CD4-positive, alpha-beta T cell treated with Interleukin-17A for 1 hour (primary cell): ENCODE results near the gene RNU7-1.
A peak's percentile ranks its signal among the peaks of the same experiment; 100 is the strongest.

Experiments used
- DNase-seq: peaks from one replicate; pipeline ENCODE4 v3.0.0-alpha.2; 2020

Gene RNU7-1

DNA sequence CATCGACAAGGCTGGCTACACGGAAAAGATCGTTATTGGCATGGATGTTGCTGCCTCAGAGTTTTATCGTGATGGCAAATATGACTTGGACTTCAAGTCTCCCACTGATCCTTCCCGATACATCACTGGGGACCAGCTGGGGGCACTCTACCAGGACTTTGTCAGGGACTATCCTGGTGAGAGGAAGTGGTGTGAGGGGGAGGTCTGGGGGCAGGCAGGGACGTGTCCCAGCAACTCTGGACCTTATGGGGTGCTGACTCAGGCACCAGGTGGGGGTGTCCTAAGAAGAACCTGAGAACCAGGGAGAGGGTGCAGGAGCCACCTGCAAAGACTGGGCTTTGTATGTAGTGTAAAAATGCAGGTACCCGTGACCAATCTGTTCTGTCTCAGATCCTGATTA, 24.0 kb upstream of the RNU7-1 start:
- no peak for DNase-seq

DNA sequence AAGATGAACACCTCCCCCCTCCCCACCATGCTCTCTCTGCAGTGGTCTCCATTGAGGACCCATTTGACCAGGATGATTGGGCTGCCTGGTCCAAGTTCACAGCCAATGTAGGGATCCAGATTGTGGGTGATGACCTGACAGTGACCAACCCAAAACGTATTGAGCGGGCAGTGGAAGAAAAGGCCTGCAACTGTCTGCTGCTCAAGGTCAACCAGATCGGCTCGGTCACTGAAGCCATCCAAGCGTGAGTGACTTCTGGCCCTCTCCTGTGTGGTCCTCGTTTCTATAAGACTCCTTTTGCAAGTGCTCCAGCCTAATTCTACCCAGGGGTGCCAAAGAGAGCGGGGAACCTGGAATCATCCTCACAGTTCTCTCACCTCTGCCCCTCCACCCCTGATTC, 22.1 kb upstream of the RNU7-1 start:
- no peak for DNase-seq

GRCh38 chr12:6921996-6922946, 21.3 kb upstream of the RNU7-1 start:
- DNase-seq: no peak

DNA sequence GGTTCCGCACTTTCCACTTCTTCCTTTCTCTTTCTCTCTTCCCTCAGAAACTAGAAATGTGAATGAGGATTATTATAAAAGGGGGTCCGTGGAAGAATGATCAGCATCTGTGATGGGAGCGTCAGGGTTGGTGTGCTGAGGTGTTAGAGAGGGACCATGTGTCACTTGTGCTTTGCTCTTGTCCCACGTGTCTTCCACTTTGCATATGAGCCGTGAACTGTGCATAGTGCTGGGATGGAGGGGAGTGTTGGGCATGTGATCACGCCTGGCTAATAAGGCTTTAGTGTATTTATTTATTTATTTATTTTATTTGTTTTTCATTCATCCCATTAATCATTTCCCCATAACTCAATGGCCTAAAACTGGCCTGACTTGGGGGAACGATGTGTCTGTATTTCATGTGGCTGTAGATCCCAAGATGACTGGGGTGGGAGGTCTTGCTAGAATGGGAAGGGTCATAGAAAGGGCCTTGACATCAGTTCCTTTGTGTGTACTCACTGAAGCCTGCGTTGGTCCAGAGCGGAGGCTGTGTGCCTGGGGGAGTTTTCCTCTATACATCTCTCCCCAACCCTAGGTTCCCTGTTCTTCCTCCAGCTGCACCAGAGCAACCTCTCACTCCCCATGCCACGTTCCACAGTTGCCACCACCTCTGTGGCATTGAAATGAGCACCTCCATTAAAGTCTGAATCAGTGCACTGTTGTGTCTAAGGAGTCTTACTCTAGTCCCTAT, 20.4 kb upstream of the RNU7-1 start:
- no peak for DNase-seq

- no peak for DNase-seq
Measured at GRCh38 chr12:6923851-6924250, 19.8 kb upstream of the RNU7-1 start.

- no peak for DNase-seq
Measured at GRCh38 chr12:6925239-6925539, 18.4 kb upstream of the RNU7-1 start.

DNA sequence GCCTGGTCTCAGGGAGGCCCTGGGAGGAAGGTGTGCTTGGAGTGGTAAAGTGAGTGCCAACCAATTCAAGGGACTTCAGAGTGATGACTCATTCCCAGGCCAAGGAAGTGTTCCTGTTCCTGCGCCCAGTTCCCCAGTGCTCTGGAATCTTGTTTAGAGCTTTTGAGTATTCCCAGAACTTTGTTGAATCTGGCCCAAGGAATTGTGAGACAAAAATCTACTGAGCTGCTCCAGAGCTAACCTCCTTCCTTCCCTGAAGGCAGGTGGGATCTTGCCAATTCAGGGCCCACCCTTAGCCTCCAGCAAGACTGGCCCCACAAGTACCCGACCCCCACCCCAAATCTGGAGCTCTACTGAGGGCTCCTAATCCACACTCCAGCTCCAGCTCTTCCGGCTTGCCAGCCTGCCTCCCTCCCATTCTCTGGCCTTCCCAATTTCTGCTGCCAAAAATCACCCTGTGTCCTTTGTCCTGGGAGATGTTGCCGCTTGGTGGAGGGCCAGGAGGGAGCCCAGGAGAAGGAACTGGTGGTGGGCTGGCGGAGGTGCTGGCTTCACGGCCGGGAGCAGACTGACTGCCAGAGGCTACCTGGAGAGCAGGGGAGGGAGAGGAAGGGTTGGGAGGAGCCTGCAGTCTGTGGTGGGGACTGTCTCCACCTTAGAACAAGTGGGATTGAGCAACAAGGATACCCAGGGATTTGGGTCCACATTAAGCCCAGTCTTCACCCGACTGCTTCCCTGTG, 17.9 kb upstream of the RNU7-1 start:
- no peak for DNase-seq

GRCh38 chr12:6927379-6928021, 16.1 kb upstream of the RNU7-1 start, which contains the start of gene ATN1:
ATN1 (plus strand) TSS chr12:6927959; CDS start chr12:6934002, 6,043 bp downstream.
- DNase-seq: peak; percentile 55

GRCh38 chr12:6928022-6928702, 15.5 kb upstream of the RNU7-1 start:
- peak; percentile 30 for DNase-seq

DNA sequence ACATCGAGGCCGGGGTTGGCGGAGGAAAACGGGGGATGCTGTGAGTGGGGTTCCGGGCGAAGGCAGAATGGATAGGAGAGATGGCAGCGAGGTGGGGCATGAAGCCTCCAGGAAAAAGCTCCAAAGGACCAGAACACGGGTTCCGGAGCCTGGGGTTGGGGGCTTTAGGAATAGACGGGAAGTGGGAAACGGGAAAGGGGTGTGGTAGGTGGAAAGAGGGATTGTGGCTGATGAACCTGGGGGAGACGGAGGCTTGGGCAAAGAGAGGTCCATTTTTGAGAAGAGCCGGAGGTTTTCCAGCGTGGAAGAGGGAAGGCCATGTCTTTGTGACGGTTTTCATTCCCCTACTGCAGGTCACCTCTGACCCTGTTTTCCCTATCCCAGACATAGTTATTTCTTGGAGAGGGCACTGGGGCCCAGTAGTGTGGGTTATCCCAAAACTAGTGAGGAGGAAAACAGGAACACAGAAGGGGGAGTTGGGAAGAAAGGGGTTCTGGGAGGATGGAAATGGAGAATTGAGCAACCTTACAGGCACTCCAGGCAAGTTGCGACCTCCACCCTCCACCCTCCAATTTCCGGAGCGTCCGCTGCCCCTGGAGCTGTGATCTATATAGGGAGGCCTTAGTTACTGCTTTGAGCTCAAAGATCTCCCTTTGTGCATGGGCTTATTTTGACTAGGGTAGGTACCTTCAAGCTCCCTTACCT, 14.8 kb upstream of the RNU7-1 start:
- no peak for DNase-seq

DNA sequence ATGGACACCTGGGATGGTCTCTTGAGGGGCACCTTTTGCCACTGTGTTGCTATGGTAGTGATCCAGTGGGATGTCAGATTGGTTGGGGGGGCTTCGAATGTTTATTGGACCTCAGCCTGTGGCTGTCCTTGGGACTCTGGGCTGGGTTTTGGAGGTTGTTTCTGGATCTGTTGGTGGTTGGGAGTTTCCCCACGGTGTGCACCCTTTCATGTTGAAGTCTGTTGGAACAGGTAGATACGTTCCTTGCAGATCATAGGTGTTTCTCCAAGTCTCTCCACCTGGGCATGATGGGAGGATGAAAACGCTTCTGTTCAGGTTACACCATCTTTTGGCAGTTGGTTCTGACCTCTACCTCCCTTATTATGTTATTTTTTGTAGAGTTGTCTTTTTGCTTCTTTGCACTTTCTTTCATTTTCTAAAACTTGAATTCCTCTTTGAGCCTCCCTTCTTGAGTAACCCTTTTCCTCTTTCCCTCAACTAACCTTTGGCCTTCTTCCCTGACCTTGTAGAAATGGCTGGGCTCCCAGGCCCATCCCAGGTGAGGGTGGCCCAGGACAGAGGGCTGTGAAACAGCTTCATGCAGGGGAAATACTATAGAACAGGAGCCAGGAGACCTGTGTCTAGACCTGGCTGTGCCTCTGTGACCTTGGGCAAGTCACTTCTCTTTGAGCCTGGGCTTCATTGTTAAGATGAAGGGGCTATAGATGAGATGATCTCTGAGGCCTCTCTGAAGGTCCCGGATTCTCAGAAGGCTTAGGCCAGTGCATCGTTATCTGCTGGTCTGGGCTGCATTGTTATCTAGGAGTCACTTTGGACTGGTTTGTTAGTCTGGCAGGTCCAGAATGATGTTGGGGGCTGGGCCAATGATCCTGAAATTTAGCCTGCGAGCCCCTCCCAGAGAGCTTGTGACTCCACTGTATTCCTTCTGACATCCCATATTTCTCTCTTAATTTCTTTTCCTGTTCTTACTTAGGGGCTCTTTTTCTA, 13.9 kb upstream of the RNU7-1 start:
- DNase-seq: no peak

GRCh38 chr12:6932766-6933165, 10.8 kb upstream of the RNU7-1 start:
- peak; percentile 32 for DNase-seq

DNA sequence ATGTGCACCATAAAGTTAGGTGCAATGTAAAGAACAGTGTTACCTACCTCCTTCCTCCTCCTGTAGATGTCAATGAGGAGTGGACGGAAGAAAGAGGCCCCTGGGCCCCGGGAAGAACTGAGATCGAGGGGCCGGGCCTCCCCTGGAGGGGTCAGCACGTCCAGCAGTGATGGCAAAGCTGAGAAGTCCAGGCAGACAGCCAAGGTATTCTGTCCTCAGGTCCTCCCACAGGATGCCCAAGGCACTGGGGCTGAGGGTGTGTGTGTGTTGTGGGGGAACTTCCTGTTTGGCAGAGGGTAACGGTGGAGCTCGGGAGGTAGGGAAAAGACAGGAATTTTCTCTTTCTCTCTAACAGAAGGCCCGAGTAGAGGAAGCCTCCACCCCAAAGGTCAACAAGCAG, 9.5 kb upstream of the RNU7-1 start:
- no peak for DNase-seq

DNA sequence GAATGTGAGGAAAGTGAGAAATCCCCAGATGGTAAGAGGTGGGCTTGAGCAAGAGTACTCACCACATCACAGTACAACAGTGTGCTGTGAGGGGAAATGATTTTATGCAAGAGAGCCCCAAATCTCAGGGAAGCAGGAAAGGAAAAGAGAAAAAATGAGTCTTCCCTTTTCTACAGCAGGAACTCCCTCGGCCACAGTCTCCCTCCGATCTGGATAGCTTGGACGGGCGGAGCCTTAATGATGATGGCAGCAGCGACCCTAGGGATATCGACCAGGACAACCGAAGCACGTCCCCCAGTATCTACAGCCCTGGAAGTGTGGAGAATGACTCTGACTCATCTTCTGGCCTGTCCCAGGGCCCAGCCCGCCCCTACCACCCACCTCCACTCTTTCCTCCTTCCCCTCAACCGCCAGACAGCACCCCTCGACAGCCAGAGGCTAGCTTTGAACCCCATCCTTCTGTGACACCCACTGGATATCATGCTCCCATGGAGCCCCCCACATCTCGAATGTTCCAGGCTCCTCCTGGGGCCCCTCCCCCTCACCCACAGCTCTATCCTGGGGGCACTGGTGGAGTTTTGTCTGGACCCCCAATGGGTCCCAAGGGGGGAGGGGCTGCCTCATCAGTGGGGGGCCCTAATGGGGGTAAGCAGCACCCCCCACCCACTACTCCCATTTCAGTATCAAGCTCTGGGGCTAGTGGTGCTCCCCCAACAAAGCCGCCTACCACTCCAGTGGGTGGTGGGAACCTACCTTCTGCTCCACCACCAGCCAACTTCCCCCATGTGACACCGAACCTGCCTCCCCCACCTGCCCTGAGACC, 8.0 kb upstream of the RNU7-1 start:
- no peak for DNase-seq

- DNase-seq: no peak
Measured at GRCh38 chr12:6936194-6936635, 7.4 kb upstream of the RNU7-1 start.

DNA sequence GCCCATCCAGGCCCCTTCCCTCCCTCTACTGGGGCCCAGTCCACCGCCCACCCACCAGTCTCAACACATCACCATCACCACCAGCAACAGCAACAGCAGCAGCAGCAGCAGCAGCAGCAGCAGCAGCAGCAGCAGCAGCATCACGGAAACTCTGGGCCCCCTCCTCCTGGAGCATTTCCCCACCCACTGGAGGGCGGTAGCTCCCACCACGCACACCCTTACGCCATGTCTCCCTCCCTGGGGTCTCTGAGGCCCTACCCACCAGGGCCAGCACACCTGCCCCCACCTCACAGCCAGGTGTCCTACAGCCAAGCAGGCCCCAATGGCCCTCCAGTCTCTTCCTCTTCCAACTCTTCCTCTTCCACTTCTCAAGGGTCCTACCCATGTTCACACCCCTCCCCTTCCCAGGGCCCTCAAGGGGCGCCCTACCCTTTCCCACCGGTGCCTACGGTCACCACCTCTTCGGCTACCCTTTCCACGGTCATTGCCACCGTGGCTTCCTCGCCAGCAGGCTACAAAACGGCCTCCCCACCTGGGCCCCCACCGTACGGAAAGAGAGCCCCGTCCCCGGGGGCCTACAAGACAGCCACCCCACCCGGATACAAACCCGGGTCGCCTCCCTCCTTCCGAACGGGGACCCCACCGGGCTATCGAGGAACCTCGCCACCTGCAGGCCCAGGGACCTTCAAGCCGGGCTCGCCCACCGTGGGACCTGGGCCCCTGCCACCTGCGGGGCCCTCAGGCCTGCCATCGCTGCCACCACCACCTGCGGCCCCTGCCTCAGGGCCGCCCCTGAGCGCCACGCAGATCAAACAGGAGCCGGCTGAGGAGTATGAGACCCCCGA, 6.8 kb upstream of the RNU7-1 start:
- DNase-seq: peak; percentile 60

DNA sequence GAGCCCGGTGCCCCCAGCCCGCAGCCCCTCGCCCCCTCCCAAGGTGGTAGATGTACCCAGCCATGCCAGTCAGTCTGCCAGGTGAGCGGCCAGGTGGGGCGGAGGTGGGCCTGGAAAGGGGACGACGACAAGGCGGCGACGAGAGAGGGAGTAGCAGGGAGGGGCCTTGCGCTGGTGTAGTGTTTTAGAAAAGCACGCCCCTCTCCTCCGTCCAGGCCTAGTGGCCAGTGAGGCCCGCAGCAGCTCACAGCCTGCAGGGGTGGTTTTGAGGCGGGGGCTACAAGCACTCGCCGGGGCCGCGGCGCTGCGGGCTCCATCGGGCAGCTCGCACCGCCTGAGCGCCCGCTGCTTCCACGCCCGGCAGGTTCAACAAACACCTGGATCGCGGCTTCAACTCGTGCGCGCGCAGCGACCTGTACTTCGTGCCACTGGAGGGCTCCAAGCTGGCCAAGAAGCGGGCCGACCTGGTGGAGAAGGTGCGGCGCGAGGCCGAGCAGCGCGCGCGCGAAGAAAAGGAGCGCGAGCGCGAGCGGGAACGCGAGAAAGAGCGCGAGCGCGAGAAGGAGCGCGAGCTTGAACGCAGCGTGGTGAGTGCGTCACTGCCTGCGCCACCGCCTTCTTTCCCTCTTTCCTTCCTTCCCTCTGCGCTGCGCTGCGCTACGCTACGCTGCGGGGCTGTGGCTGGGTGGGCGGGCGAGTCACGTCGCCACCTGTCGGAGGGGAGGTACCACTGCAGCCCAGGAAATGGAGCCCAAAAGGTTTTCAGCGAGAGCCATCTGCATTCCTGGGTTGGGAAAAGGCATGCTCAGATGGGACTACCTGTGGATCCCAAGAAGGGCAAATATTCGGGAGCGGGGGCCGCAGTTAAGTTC, 5.9 kb upstream of the RNU7-1 start:
- peak; percentile 96 for DNase-seq
